GM19397 (cell line): ENCODE measurements around the gene ZNHIT6.
"Not testable (repeated sequence)": the region's sequence is repeated elsewhere in the genome, so short reads cannot be mapped to it uniquely, and the experiment has no call there.

ENCODE experiments used
- ATAC-seq: cut with Tn5 transposase; IDR thresholded peaks from one replicate; pipeline ENCODE4 v1.9.1; 2021; ENCODE audit warnings: mild to moderate bottlenecking, moderate library complexity; ENCODE audit not compliant: unreplicated experiment

Gene ZNHIT6, protein sequence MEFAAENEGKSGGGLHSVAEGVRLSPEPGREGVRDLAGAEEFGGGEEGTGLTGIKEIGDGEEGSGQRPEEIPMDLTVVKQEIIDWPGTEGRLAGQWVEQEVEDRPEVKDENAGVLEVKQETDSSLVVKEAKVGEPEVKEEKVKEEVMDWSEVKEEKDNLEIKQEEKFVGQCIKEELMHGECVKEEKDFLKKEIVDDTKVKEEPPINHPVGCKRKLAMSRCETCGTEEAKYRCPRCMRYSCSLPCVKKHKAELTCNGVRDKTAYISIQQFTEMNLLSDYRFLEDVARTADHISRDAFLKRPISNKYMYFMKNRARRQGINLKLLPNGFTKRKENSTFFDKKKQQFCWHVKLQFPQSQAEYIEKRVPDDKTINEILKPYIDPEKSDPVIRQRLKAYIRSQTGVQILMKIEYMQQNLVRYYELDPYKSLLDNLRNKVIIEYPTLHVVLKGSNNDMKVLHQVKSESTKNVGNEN

GRCh38 chr1:85707990-85708828 is at the start of gene ZNHIT6:
TSS of gene ZNHIT6 (minus strand) at chr1:85708433. CDS start at chr1:85708284, 149 bp downstream.
- ATAC-seq, result peak; percentile 90

DNA sequence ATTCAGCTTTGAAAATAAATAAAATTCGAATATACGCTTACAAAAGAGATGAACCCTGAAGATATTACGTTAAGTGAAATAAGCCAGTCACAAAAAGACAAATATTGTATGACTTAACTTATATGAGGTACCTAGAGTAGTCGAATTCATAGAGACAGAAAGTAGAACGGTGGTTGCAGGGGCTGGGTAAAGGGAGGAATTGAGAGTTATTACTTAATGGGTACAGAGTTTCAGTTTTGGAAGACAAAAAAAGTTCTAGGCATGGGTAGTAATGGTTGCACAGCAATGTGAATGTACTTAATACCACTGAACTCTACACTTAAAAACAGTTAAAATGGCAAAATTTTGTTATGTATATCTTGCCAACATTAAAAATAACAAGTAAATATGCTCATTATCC is 48.6 kb upstream of the ZNHIT6 start:
- no peak for ATAC-seq

- no peak for ATAC-seq
Observed at GRCh38 chr1:85748120-85748519, 39.9 kb upstream of the ZNHIT6 start.

GRCh38 chr1:85746777-85747176 is 38.5 kb upstream of the ZNHIT6 start:
- ATAC-seq, result no peak

DNA sequence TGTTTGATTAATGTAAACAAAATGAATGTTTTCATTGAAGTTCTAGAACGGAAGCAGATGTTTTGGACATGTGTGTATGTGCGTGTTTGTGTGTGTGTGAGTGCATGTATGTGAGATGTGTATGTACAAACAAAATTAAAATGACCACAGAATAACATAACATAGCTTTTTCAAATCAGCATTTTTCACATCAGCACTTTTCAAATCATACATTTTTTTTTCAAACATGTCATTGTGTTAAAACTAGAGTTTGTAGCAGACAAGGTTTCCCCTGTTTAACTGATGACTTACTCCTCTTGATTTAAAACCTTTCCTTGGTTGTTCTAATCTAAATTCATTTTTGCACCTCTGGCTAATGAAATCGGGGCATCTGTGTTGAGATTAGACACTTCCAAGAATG is 35.6 kb upstream of the ZNHIT6 start:
- no peak for ATAC-seq

DNA sequence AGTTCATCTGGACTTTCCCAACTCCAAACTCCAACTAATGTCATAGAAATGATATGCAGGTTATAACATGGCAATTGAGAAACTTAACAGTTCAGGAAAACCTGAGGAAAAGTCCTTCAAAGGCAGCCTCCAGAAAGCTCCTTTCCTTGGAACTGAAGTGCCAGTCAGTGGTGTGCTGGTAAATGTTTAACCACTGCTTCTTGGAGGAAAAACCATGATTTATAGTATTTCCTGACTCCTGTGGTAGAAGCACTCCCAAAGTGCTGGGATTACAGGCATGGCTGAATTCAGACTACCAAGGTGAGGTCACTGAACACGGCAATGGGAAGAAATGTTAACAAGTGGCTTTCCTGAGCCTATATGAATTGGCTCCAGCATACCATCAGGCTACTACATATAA is 26.7 kb upstream of the ZNHIT6 start:
- ATAC-seq, result no peak

DNA sequence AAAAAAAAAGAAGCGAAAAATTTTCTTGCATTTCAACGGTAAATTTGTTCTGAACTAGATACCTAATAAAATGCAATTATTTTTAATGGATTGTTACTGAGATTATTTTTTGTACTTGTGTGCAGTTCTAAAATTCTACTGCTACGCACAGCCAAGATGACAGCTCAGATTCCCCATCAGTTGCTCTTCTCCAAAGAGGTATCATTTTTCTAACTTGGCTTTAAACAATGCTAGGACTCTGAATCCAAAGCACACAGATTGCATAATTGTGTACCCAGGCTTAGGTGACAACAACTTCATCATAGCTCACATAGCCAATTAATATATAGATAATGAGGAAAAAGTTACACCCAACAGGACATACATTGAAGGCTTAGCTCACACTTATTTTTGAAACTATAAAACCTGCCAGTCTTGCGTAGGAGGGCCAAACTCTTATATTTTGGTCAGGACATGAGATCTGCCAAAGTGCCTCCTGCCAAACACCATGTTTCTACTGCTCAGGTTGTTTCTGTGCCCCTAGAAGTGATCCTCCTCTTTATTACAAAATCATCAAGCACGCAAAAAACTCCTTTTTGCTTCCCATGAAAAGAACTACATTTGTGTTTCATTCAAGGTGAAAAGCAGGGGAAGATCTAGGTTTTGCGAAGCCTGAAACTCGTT is 10.6 kb upstream of the ZNHIT6 start:
- ATAC-seq, result no peak

GRCh38 chr1:85714418-85715114 is 6.3 kb upstream of the ZNHIT6 start:
- not testable (repeated sequence) for ATAC-seq

GRCh38 chr1:85708829-85709227 is 595 bp upstream of the ZNHIT6 start:
- no peak for ATAC-seq

DNA sequence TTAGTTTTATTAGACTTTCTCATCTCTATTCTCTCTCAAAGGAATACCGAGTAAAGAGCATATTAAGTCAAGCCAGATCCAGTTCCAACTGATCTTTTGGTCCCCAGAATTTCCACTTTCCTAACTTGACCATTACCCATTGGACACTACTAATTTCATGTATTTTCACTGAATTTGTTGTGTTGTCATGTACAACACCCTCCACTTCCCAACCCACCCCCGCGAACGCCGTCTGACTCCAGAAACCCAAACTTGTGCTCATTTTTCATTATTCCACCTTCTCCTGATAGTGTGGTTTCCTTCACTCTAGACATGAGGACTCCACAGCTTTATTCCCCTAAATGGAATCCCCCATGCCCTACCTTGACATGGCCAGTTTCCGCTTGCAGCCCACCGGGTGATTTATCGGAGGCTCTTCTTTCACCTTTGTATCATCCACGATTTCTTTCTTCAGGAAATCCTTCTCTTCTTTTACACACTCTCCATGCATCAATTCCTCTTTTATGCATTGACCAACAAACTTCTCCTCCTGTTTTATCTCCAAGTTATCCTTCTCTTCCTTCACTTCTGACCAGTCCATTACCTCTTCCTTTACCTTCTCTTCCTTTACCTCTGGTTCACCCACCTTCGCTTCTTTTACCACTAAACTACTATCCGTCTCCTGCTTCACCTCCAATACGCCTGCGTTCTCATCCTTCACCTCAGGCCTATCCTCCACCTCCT is 805 bp downstream of the ZNHIT6 start:
- ATAC-seq, result no peak

- ATAC-seq, result no peak
Observed at GRCh38 chr1:85705940-85706339, 2.3 kb downstream of the ZNHIT6 start.

DNA sequence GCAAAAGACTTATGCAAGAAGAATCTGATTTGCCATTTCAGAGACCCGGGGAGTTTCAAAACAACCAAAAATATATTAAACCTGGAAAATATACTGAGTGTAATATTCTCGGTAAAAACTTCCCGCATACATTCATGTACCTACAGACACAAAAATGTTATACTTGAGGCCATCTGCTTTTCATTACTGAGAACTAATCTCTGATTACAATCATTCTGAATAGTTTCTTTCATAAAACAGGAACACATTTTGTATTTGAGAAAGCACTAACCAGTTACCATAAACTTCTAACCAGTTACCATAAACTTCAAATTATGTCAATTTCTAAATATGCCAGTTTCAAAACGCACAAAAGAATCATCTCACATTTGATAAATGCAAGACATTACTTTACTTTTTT is 7.8 kb downstream of the ZNHIT6 start:
- ATAC-seq, result no peak

DNA sequence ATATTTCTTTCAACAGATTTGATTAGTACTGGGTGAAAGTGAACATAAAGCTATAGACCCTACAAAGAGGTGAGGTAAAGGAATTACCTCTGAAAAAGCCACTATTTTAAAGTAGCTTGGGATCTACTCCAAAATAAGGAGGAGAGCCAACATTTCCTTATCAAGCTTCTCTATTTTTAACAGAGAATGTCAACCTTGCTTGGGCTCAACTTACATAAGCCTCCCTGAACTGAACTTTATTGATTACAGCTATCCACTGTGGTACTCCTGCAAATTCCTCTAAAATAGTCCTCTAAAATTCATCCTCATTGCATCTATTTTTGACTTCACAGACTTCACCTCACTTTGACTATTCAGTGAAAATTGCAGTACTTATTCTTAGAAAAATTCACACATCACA is 10.3 kb downstream of the ZNHIT6 start:
- ATAC-seq, result no peak

- no peak for ATAC-seq
Observed at GRCh38 chr1:85692730-85693314, 15.4 kb downstream of the ZNHIT6 start.

DNA sequence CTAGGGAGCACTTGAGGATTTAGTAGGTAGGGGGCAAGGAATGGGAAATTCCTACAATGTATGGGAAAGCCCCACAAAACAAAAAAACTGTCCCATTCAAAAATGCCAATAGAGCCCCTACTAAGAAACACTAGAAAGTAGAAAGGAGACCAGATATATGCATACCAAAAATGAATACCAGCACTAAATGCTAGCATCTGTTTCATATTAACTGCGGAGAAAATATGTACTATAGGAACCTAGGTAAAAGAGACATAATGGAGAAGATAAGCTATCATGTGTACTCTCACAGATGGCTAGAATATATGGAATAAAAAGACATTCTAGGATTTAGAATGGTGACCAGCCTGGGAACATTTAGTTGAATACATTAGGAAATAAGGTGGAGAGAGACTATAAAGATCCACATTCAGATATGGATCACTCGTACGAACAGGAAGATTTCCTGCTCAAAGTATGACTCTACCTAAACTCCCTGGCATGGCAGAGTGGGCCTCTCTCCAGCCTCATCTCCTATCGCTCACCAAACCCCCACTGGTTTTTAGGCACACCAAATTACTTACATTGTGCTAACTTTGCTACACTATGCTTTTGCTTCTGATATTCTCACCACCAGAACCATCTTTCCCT is 18.3 kb downstream of the ZNHIT6 start:
- ATAC-seq, result no peak

DNA sequence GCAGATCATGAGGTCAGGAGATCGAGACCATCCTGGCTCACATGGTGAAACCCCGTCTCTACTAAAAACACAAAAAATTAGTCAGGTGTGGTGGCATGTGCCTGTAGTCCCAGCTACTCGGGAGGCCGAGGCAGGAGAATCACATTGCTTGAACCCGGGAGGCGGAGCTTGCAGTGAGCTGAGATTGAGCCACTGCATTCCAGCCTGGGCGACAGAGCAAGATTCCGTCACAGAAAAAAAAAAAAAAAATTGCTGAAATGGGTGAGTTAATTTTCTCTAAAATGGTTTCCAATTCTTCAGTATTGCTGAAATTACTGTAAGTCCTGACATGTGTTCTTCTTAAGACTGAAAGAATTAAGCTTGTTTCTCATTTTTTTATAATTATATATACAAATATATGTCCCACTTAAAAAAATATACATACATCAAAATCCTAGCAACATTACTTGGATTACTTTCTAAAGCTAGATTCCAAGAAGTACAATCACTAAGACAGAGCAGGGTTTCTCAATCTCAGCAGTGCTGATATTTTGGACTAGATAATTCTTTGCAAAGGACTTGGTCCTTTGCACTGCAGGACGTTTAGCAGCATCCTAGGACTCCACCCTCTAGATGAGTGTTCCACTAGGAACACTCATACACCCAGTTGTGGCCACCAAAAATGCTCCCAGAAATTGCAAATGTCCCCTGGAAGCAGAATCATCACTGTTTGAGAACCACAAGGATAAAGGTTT is 24.8 kb downstream of the ZNHIT6 start:
- ATAC-seq, result no peak

GRCh38 chr1:85681087-85681486 is 27.1 kb downstream of the ZNHIT6 start:
- ATAC-seq, result no peak

- no peak for ATAC-seq
Observed at GRCh38 chr1:85678193-85678592, 30.0 kb downstream of the ZNHIT6 start.

DNA sequence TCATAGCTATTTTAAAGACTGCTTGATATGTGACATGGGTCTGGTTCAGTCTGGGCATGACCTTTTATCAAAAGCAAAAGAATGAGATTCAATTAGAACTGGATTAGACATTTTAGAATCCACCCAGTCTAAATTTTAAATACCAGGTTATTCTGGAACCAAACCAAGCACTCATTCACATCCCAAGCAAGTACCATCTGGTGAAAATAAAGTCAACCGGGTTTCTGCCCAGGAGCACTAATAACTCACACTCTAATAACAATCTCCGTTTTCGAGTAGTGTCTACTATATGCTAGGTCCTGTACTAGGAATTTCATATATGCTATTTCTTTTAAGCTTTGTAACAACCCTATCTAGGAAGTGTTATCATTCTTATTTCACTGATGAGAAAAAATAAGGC is 30.6 kb downstream of the ZNHIT6 start:
- no peak for ATAC-seq
